ENCODE data around the gene SMYD3. TPM values are rescaled to one million over a fixed set of nuclear protein-coding genes. Genes with fewer than 3 reads are reported as not detected.

SMYD3 gene
- total RNA-seq, 1 donor from 2014 or later: 27.2 TPM

GRCh38 chr1:245933431-245934045 lies 573.5 kb downstream of the SMYD3 start:
- Histone ChIP-seq H3K4me1 (no peaks in the 10 kb centered on the region), H3K27me3 (no peaks in the 10 kb centered on the region), H3K36me3 (no peaks in the 10 kb centered on the region), H3K27ac (no peak overlapping the region), H3K9me3 (no peaks in the 10 kb centered on the region), H3K4me3 (no peak overlapping the region)
- no peak for ATAC-seq
- intact Hi-C loops (cut with DNase I): no loop called here
- no peak for TF ChIP-seq CTCF (IDR thresholded peaks at IDR 0.05)
- DNase-seq: no peak

- TF ChIP-seq CTCF (IDR thresholded peaks at IDR 0.05): no peak
- Histone ChIP-seq H3K27ac (no peak overlapping the region), H3K27me3 (no peaks in the 10 kb centered on the region), H3K9me3 (no peaks in the 10 kb centered on the region), H3K36me3 (no peaks in the 10 kb centered on the region), H3K4me1 (no peaks in the 10 kb centered on the region), H3K4me3 (no peak overlapping the region)
- no peak for DNase-seq
- intact Hi-C loops (cut with DNase I): no loop called here
- no peak for ATAC-seq
These were observed 574.6 kb downstream of the SMYD3 start for GRCh38 chr1:245932302-245932972.

GRCh38 chr1:245931450-245931849 lies 575.6 kb downstream of the SMYD3 start:
- H3K27me3 ChIP-seq: no peaks in the 10 kb centered on the region
- H3K36me3 ChIP-seq: no peaks in the 10 kb centered on the region
- no peak for TF ChIP-seq CTCF (IDR thresholded peaks at IDR 0.05)
- H3K4me1 ChIP-seq: no peaks in the 10 kb centered on the region
- no peak for ATAC-seq
- H3K27ac ChIP-seq: no peak overlapping the region
- intact Hi-C loops (cut with DNase I): no loop called here
- H3K9me3 ChIP-seq: no peaks in the 10 kb centered on the region
- no peak for DNase-seq
- no peak overlapping the region for H3K4me3 ChIP-seq

- DNase-seq (no peak), ATAC-seq (no peak)
- intact Hi-C loops (cut with DNase I): no loop called here
- no peaks in the 10 kb centered on the region for H3K27me3 ChIP-seq
- no peak for TF ChIP-seq CTCF (IDR thresholded peaks at IDR 0.05)
- no peak overlapping the region for H3K27ac ChIP-seq
- H3K9me3 ChIP-seq: no peaks in the 10 kb centered on the region
- H3K36me3 ChIP-seq: no peaks in the 10 kb centered on the region
- no peaks in the 10 kb centered on the region for H3K4me1 ChIP-seq
- H3K4me3 ChIP-seq: no peak overlapping the region
These were observed 577.9 kb downstream of the SMYD3 start for GRCh38 chr1:245929224-245929623.

GRCh38 chr1:245926888-245927287 lies 580.2 kb downstream of the SMYD3 start:
- no peak for TF ChIP-seq CTCF (IDR thresholded peaks at IDR 0.05)
- DNase-seq (no peak), ATAC-seq (no peak)
- no peak overlapping the region for H3K4me3 ChIP-seq
- no peaks in the 10 kb centered on the region for H3K4me1 ChIP-seq
- H3K27ac ChIP-seq: no peak overlapping the region
- no peaks in the 10 kb centered on the region for H3K36me3 ChIP-seq
- intact Hi-C loops (cut with DNase I): no loop called here
- H3K27me3 ChIP-seq: no peaks in the 10 kb centered on the region
- H3K9me3 ChIP-seq: no peaks in the 10 kb centered on the region
